NCI-H2196 treated with DMSO at 0.1 percent for 48 hours (cell line): Measurements from ENCODE around the gene GUCD1.

Source experiments
- DNase-seq: peaks from one replicate; lab custom pipeline; 2025; ENCODE audit not compliant: unreplicated experiment; lab: John Stamatoyannopoulos, UW

GUCD1 gene

DNA sequence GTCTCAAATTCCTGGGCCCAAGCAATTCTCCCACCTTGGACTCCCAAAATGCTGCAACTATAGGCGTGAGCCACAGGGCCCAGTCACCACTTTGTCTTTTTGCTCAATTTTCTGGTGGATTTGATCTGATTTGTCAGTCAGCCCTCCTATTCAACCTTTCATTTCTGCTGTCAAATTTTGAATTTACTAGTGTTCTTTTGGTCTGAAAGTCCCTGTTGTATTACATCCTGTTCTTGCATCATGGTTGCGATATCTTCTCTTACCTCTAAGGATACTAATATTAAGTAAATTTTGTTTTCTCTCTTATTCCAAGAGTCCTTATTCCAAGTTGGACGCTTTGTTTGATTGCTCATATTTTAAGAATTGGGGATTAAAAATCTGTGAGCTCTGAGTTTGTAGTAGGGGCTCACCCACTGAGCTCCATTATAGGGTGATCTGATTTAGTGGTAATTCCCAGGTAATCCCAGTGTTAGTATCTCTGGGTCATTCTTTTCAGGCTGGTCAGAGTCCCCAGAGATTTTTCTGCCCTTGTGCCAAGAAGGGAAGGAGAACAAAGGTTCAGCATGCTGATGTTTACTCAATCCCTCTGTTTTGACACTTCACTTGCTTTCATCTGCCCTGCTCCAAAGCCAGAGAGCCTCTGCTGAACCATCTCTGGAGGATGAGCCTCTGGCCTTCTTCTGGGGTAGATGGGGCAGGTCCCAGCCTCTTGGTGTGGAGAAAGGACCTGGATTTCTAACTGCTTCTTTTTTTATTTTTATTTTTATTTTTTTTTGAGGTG is 49.8 kb downstream of the GUCD1 start:
- no peak for DNase-seq

DNA sequence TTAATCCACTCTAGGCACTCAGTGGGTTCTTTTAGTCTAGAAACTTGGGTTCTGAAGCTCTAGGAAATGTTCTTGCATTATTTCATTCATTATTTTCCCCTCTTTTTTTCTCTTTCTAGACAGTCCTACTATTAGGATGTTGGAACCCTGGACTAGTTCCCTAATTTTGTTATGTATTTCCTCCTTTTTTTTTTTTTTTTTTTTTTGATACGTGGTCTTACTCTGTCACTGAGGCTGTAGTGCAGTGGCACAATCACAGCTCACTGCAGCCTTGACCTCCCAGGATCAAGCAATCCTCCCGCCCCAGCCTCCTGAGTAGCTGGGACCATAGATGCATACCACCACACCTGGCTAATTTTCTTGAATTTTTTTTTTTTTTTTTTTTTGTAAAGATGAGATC is 50.4 kb downstream of the GUCD1 start:
- DNase-seq, result no peak

DNA sequence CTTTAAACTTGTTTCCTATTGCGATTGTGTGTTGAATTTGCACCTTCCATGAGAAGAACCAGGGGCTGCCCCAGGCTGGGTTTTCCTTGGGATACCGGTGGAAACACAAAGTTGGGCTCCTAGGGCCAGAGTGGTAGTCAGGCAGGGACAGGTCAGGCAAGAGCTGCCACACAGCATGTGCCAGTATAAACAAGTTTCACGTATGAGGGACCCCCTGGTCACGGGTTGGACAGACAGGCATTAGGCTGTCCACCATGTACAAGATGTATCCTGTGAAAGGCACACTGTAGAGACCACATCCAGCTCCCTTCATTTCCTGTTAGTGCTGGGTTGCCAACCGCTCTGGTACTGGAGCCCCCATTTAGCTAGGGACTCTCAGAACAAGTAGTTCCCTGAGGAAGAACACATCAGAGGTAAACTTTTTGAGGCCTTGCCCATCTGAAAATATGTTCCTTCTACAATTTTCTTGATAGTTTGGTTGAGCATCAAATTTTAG is 51.0 kb downstream of the GUCD1 start:
- no peak for DNase-seq

DNA sequence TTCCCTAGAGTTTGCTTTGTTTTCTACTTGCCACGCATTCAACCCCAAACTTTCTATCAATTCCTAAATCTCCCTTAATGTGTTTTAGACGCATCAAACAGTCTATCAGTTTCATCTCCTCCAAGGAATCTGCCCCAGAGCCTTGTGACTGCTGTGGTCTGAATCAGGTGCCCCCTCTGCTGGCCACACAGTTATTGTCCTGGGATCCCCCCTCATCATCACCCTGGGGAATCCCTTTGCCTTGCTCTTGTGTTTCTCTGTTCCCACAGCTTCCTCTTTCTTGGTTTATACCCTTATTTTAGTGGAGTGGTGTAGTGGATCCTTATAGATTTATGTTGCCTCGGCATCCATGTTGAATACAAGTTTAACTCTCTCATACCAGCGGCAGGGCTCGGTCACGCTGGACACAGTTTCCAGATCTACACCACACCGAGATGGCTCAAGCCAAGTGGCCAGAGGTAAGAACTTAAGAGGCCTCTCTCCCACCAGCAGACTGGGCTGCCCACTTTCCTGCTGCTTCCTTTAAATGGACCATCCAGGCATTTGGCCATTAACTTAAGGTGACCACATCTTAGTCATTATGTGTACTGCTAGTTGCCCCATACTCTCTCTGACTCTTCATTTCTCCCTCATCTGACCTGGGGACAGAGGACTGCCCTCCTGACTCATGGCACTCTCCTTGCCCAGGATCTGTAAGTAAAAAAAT is 51.6 kb downstream of the GUCD1 start:
- no peak for DNase-seq

DNA sequence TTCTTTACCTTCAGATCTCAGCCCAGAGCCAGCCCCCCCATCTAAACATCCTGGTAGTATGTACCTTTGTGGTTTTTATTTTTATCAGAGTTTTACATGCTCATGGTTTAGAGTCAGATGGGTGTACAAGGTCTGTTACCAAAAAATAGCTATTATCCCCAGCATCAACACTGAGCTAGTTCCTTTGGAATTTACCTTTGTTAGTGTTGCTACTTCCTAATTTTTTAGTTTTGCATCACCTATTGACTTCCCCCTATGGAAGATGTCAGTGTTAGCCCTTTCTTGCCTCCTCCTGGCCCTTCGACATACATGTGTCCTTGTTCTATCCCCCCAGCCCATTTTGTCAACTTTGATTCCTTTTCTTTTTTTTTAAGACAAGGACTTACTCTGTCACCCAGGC is 52.4 kb downstream of the GUCD1 start:
- no peak for DNase-seq

DNA sequence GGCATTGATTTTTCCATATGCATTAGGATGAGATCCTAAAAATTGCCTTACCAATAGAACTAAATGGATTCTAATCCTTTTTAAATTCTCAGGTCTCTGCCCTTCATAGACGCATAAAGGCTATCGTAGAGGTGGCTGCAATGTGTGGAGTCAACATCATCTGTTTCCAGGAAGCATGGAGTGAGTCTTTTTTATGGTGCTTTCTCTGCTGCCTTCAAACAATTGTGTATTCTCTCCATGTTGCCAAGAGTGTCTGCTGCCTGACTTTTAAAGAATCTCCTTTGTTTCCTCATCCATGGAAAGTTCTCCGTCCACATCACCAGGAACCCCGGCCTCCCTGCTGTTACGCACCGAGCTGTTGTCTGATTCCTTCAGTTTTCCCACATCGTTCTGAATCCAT is 52.9 kb downstream of the GUCD1 start:
- DNase-seq, result no peak

DNA sequence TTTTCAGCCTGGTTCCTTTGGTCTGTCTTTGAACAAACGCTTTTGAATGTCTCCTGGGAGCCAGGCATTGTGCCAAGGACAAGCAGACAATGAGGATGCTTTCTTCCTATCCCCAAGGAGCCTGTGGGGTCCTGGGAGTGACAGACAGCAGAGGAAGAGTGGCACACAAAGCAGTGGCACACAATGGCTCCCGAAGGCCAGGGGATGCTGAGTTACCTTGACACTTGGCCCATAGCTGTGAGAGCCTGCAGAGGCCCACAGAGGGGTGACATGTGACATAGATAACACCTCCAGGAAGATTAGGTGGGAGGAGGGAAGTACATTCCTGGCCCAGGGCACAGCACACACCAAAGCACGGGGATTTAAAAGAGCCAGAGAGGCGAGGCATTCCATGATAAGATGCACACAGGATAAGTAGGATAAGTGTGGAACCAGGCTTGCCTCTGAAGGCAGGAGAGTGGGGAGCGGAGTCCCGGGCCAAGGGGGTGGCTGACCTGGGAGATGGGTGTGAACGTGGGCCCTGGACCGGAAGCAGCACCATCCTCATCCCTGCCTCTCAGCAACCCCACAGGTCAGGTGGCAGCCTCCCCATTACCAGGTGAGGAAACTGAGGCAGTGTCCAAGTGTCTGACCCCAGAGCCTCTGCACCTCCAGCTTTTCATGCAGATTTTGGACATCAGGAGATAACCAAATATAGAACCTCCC is 53.5 kb downstream of the GUCD1 start:
- DNase-seq, result no peak

DNA sequence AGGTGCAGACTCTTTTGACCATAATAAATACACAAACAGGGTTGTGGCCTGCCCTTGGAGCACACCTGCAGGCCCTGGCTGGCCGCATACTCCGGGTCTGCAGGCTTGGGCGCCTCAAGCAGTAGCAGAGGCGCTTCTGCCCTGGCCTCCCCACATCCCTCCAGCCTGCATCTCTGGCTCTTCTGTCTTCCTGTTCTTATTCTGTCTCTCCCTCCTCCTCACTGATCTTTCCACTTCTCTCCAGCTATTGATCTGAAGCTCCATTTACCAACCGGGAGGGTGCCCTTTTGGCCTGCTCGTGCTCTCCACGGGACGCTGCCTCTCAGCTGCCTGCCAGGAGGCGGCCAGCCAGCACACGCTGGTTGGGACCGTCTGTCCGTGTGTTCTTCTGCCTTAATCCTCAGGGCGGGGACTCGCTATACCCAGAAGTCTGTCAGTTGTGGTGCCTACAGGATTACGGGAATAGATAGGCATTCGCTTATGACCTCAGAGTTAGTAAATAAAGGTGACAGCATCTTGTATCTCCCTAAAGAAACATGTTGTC is 54.6 kb downstream of the GUCD1 start:
- DNase-seq, result no peak

DNA sequence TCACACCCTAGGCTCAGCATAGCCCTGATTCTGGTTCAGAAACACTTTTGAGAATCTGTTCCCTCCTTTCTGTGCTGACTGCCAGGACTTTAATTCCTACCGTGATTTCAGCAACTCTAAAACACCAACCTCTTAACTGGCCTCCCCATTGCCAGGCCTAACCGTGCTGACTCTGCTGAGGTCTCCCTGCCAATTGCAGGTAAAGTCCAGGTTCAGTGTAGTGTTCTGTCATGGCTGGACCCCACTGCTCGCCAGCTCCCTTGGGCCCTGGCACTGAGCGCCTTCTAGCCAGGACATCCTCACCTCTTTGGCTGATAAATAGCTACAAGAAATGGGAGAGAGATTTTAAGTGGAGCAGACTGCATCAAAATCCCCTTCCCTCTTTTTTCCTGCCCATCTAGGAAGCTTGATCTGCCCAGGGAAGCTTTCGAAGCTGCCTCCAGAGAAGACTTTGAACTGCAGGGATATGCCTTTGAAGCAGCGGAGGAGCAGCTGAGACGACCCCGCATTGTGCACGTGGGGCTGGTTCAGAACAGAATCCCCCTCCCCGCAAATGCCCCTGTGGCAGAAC is 55.1 kb downstream of the GUCD1 start:
- DNase-seq, result no peak

DNA sequence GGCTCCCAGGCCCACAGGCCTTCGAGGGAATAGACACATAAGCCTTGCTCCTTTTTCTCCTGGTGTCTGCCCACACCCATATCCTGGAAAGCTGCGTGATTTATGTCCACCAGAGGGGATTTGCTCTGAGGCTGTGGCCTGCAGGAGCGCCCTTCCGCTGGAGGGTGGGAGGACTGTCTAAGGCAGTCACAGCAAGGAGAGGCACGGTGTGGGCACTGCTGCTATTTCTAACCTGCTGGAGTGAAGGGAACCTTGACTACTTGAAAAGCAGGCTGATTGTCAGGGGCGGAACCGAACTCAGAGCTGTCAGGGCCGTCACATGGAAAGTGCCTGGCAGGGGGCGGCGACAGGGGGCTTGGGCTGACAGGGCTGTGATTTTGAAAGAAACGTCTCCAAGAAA is 56.1 kb downstream of the GUCD1 start:
- DNase-seq, result no peak

DNA sequence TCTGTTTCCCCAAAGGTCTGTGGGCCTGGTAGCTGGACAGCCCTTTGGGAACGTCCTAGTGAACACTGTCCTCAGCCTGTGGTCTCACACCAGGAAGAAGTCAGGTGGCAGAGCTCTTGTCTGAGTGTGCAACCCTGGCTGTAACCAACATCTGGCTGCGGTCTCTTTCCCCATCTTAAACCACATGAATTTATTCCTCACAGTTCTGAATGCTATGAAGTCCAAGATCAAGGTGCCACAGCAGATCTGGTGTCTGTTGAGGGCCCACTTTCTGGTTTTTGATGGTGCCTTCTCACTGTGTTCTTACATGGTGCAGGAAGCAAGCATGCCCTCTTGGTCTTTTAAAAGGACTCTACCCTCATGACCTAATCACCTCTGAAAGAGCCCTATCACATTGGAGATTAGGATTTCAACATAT is 57.1 kb downstream of the GUCD1 start:
- no peak for DNase-seq

DNA sequence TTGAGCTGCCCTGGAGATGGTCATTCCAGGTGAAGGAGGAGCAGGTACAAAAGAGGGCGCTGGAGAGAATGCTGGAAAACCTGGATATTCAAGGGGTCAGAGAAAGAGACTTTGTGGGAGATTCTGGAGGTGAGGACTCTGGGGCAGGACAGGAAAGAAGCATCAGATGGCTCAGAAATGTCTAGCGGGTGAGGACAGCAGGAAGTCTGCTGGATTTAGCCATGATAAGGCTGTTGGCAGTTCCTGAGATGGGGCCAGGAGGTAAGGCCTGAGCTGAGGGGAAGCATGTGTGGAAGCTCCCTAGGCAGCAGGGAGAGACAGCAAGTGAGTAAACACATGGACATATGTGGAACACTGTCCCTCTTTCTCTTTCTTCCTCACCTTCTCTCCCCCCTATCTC is 58.3 kb downstream of the GUCD1 start:
- DNase-seq, result no peak

DNA sequence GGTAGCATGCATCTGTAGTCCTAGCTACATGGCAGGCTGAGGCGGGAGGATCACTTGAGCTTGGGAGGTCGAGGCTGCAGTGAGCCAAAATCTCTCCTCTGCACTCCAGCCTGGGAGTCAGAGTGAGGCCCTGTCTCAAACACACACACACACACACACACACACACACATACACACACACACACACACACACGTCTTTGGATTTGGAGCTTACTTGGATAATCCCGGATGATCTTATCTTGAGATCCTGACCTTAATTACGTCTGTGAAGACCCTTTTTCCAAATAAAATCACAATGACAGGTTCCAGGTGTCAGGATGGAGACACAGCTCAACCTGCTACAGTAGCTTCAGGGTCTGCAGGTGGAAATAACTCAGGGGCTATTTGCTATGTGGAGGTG is 58.7 kb downstream of the GUCD1 start:
- DNase-seq, result no peak

DNA sequence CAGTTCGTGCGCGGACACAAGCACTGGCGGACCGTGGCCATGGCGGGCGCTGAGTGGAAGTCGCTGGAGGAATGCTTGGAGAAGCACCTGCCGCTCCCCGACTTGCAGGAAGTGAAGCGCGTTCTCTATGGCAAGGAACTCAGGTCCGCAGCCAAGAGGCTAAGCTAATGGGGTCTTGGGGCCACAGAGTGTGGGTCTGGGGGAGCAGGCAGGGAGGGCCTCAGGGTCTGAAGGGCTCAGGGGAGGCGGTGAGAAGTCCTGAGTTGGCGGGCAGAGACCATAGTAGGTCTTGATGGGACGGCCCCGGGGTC is 59.6 kb downstream of the GUCD1 start:
- no peak for DNase-seq

DNA sequence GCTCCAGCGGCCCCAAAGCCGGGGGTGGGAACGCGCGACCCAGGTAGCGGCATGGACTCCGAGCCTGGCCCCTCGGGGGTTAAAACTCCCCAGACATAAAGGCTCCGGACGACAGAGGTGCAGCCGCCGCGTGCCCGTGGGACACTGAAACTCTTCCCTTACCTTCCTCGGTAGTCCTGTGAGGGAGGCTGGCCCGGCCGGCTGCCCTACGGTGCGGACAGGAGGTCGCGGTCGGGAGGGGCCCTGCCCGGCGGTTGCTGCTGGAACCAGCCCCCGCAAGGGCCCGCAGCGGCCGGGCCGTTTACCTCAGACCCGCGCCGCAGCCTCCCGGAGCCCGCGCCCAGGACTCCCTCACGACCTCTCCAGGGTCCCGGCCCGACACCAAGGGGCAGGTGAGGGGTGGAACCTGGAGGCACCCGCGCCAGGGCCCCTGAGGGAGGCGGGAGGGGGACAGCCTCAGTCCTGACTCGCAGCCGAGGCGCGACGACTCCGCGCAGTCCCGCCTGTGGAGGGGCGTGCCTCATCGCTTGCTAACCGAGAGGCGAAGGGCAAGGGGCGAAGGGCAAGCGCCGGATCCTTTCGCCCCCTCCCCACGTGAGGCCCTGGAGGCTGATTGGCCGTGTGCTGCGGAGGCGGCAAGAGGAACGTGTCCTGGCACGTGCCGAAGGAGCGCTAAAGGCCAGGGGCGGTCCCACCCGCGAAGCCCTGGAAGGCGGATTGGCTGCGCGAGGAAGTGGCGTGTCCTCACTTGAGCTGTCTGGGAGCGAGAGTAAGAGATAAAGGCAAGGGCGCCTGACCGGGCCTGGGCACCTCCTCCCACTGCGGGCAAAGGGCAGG is 60.2 kb downstream of the GUCD1 start, which contains the start of gene UPB1:
UPB1 (plus strand) TSS at position 805 of the 837 bp plus-strand sequence. CDS start 72 bp downstream, outside the sequence.
- DNase-seq, result no peak

DNA sequence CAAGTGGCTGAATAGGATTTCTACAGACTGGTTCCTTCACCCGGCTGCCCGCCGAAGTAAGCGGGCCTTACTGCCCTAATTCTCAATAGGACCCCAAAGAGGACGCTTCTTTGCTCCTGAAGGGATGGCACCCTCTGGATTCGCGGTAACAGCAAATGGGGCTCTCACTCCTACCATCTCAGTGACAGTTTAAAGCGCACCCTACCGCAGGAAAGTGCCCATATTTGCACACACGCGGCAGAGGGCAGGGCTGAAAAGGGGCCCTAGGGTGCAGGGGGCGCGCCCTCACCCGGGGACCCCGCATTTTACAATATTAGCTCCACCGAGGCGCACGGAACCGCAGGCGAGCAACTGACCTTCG is 60.8 kb downstream of the GUCD1 start:
- no peak for DNase-seq

DNA sequence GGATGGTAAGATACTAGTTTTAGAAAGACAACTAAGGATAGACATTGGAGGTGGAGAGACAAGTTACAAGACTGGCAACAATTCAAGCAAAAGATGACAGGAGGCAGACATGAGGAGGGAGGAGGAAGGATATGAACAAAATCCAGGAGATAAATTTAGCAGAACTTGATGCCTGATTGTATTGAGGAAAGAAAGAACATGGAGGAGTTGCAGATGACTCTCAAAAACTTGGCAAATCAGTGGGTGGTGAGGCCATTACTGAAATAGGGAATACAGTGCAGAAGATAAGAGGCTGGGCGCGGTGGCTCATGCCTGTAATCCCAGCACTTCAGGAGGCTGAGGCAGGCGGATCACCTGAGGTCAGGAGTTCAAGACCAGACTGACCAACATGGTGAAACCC is 62.5 kb downstream of the GUCD1 start:
- DNase-seq, result no peak
